NCI-H128 (cell line): ENCODE results near the gene GALNT10.

ENCODE experiments used
- DNase-seq: peaks from one replicate; lab custom pipeline; 2025; ENCODE audit not compliant: unreplicated experiment; lab: John Stamatoyannopoulos, UW

The GALNT10 gene

GRCh38 chr5:154230526-154230925 is 40.0 kb downstream of the GALNT10 start:
- DNase-seq = no peak

- no peak for DNase-seq
These were observed 44.0 kb downstream of the GALNT10 start for GRCh38 chr5:154234551-154234950.

DNA sequence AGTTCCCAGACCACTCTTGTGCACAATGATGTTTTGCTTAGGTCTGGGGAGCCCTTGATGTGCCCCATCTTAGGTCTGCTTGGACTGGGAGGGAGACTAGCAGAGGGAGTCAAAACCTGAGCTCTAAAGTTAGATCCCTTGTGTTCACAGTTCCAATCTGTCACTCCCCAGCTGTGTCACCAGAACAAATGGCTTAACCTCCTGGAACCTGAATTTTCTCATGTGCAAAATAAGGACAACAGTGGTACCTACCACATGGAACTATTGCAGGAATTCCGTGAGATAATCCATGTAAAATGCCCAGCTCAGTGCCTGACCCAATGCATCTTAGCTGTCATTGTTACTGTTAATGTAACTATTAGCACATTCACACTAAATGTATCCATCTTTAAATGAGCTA is 45.5 kb downstream of the GALNT10 start:
- no peak for DNase-seq

DNA sequence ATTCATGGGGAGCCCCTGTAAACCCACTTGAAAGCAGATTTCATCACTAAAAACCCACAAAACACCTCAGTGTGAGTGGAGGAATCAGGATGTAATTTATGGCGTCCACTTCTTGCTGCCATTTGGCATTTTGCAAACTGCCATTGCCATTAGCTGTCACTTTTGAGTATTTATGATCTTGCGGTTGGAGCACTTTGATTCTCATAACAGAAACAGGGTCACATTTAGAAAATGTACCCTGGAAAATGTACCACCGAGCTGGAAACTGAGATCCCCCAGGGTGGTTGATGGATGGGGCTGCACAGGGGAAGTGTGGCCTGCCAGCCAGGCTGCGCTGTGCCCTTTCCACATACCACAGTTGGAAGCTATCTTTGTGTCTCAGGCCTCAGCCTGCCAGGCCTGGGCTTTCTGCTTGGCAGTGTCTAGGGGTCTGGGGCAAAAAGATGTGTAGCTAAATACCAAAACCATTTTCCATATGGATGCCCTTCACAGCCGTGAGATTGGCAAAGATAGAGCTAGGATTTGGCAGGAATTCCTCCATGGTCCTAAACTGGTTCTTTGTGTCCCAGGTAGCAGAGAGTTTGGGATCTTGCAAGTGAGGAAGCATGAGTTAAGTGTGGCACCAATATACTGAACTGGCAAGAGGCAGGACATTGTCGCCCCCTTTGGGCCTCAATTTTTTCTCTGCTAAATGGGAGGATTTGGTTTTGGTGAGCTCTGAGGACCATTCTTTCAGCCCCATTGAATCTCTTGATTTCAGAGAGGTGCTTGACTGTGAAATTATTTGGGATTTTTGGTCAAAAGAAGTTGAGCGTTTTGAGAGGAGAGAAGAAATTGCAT is 46.2 kb downstream of the GALNT10 start:
- no peak for DNase-seq

DNA sequence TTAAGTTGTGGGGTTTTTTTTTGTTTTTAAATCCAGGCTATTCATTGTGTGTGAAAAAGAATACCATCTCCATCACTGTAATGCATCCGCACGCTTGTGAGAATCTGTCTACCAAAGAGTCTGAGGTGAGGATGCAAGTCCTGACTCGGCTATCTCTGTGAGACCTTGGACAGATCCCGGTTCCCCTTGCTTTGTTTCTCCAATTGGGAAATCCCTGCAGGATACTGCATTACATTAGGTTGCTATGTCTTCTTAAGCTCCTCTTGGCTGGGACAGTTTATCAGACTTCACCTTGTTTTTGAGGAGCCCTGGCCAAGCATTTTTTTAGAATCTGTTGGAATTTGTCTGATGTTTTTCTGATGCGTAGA is 46.8 kb downstream of the GALNT10 start:
- no peak for DNase-seq

- DNase-seq = no peak
These were observed 47.4 kb downstream of the GALNT10 start for GRCh38 chr5:154237946-154238345.

GRCh38 chr5:154238776-154239481 is 48.4 kb downstream of the GALNT10 start:
- no peak for DNase-seq

GRCh38 chr5:154240595-154240994 is 50.1 kb downstream of the GALNT10 start:
- DNase-seq = no peak

- DNase-seq = no peak
These were observed 50.5 kb downstream of the GALNT10 start for GRCh38 chr5:154241021-154241420.

DNA sequence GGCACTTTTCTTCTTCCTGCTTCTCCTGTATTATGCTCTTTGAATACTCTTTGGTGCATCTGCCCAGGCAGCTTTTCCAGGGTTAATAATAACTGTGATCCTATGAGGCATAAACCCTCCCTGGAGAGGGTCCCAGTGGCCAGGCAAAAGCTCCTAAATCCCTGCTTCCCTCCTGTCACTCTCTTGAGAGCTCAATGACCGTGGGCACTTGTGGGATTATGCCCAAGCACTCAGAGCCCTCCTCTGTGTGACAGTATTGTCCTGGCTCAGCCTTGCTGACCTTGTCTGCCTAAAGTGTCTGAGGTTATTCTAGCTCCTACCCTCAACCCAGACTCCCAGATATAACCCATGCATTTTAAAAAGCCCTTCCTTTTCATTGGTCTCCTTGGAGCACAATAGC is 51.9 kb downstream of the GALNT10 start:
- DNase-seq = no peak

GRCh38 chr5:154242964-154243376 is 52.4 kb downstream of the GALNT10 start:
- DNase-seq = no peak

DNA sequence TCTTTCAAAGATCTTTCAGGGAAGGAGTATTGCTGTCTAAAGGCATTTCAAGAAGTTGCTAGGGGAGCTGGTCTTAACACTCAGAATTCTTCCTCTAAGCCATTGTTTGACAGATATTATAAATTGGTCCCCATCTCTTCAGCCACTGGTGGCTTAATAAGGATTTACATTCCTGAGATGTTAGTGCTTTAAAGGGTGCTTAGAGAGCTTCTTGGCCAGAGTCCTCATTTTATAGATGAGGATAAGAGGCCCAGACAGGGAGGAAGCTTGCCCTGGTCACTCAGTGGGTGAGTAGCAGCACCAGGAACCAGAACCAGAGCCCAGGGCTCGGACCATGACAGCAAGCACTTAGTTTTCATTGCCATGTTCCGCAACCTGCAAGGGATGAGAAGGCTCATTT is 53.2 kb downstream of the GALNT10 start:
- DNase-seq = no peak

DNA sequence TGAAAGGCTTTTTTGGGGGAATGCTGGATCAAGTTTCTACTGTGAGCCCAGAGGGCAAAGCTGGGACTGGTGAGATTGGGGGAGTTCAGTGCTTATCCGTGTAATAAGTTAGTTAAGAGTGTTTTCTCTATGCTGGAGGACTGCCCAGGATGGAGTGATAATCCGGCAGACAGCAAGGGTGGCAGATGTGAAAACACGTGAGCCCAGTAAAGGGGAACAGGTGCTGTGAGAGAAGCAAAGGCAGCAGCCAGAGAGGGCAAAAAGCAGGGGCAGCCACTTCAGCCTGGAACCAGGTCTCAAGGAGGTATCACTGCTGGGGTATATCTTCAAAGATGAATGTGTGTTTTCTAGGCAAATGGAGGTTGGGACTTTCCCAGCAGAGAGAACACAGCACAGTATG is 53.9 kb downstream of the GALNT10 start:
- no peak for DNase-seq

DNA sequence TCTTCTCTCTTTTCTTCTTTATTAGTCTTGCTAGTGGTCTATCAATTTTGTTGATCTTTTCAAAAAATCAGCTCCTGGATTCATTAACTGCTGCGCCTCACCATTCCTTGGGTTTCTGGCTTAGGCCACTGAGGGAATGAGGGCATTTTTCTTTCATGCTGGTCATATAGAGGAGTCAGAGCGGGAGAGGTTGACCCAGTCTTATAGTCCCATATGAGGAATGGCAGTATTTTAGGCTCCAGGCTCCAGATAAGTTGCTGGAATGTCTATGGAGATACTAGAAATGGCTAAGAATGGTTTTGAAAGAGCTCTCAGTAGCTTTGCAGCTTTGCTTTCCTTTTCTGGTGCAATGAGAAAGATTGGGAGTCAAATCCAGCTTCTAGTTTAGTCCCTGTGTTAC is 58.2 kb downstream of the GALNT10 start:
- DNase-seq = no peak

- DNase-seq = no peak
These were observed 59.3 kb downstream of the GALNT10 start for GRCh38 chr5:154249826-154250225.

DNA sequence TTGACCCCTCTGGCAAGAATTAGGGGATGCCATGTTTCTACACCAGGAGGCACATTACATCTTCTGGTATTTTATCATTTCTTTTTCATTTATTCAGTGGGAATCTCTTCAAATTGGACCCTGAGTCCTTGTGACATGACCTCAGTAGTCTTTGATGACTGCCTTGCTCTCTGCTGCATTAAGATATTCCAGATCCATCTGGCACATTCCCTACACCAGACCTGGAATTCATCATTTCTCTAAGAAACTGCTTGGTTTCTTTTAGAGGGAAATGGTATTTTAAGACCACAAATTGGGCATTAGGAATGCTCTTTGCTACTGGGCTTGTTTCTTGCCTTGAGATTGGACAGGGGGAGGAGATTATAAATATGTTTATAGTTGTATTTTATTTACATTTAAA is 61.0 kb downstream of the GALNT10 start:
- no peak for DNase-seq

DNA sequence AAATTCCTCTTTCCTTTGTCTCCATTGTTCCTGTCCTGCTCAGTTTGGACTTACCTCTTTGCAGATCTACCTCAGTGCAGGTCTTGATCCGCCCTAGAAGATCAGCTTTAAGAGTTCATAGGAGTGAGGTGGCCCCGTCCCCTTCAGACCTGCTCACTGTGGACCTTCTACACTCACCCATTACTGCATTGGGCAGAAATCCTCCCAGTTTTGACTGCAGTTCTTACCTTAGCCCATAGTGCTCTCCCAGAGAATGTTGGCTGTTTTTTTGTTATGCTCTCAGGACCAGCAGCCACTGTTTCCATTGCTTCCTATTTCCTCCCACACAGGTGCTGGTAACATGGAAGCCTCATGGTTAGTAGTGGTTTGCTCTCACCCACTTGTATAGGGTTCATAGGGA is 63.3 kb downstream of the GALNT10 start:
- DNase-seq = no peak

DNA sequence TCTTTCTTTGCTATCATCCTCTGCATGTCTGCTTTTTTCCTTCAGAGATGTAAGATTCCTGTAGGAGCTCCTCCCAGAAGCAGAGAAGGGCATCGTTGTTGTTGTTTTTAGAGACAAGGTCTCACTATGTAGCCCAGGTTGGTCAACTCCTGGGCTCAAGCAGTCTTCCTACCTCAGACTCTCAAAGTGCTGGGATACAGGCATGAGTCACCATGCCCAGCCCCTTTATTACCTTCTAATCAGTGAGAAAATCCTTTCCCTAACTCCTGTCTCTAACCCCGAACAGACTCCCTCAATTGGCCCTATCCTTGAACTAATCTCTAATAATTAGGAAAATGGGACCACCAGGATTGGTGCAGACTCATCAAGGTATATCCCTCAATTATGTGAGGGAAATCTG is 64.4 kb downstream of the GALNT10 start:
- no peak for DNase-seq

DNA sequence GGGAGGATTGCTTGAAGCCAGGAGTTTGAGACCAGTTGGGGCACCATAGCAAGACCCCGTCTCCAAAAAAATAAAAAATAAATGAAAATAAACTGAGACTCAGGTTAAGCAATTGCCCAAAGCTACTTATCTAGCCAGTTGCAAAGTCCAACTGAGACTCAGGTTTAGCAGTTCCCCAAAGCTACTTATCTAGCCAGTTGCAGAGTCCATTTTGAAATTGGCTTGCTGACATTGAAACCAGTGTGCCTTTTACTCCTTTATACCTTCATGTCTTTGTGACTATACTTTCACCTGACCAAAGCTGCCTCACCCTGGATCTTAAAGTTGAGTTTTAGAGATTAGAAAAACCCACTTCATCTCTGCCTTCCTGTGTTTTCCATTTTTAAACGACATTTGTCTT is 66.5 kb downstream of the GALNT10 start:
- no peak for DNase-seq

DNA sequence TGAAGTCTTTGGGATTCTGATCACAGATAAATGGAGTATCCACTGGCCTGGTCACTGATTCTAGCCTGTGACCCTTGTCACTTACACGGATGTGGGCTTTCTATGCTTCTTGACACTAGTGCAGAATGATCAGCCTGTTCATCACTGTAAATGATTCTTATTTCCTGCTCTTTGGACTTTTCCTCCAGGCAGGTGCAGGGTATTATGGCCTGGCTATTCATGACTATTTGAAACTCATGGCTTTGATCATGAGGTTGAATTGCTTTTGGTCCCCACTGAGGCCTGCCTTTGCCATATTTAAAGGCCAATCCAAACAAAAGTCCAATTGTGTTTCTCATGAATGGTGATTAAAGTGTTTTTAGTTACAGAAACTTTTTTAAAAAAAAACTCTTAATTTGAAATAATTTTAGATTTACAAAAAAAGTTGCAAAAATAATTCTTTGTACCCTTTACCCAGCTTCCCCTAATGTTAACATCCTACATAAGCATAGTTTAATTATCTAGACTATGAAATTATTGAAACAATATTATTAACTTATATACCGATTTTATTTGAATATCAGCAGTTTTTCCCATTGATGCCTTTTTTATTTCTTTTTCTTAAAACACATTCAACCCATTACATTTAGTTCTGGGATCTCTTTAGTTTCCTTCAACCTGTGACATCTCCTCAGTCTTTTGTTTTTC is 68.1 kb downstream of the GALNT10 start:
- DNase-seq = no peak

GRCh38 chr5:154260224-154260927 is 69.8 kb downstream of the GALNT10 start:
- DNase-seq = no peak
